ENCODE measurements around the gene C1orf159.

Gene C1orf159

DNA sequence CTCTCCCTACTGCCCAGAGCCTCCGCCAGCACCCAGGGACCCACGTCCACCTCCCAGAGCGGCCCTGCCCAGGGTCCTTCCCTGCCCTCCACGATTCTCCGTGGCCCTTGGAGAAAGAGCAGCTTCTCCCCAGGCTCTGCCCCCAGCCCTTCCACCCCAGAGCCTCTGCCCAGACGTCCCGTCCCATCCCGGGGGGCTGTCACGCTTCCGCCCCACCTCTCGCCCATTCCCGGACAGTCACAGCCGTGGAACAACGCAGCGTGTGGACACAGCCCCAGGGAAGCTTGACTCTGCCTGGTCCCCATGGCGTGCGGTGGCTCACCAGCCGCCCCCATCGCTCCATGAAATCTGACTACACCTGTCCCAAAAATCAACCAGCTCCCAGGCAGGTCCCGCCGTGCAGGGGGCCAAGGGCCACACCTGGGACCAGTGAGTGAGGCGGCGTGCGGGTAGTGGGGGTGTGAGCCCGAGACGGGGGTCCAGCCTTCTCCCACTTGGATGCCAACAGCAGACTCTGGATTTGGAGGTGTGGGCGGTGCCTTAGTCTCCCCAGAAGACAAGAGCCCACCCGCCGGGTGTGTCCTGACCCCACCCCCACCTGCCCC lies 45.3 kb upstream of the C1orf159 start:
- H3K27ac ChIP-seq (ENCODE audit: extremely low read depth, low read depth, low read length): no peak overlapping the region
- ChIA-PET CTCF (no interaction called here), POLR2A (no interaction called here)
- H3K4me3 ChIP-seq (ENCODE audit: low read depth, low read length): no peak overlapping the region
- H3K36me3 ChIP-seq (ENCODE audit: control insufficient read depth in 2 of 2, insufficient read depth in 1 of 2, low read length in 2 of 2): no peaks in the 10 kb centered on the region
- H3K9me3 ChIP-seq (ENCODE audit: control insufficient read depth, insufficient read depth, low read depth, low read length): no peaks in the 10 kb centered on the region
- H3K4me1 ChIP-seq (ENCODE audit: control insufficient read depth, insufficient read depth, low read length): peaks cover 6% of the 10 kb centered on the region; the same call in 1 of the 2 replicates
- no peak for TF ChIP-seq ZNF626 (tag by site-specific recombination; IDR thresholded peaks at IDR 0.05)
- no peak for TF ChIP-seq KLF7 (tag by site-specific recombination; IDR thresholded peaks at IDR 0.05; ENCODE audit: borderline replicate concordance)
- TF ChIP-seq, protein P1, sequence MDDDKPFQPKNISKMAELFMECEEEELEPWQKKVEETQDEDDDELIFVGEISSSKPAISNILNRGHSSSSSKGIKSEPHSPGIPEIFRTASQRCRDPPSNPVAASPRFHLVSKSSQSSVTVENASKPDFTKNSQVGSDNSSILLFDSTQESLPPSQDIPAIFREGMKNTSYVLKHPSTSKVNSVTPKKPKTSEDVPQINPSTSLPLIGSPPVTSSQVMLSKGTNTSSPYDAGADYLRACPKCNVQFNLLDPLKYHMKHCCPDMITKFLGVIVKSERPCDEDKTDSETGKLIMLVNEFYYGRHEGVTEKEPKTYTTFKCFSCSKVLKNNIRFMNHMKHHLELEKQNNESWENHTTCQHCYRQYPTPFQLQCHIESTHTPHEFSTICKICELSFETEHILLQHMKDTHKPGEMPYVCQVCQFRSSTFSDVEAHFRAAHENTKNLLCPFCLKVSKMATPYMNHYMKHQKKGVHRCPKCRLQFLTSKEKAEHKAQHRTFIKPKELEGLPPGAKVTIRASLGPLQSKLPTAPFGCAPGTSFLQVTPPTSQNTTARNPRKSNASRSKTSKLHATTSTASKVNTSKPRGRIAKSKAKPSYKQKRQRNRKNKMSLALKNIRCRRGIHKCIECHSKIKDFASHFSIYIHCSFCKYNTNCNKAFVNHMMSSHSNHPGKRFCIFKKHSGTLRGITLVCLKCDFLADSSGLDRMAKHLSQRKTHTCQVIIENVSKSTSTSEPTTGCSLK (tag by site-specific recombination; IDR thresholded peaks at IDR 0.05): no peak
- TF ChIP-seq ZFHX2 (tag by site-specific recombination; conservative IDR thresholded peaks at IDR 0.05): peak; percentile 28; the same call in 1 of the 2 replicates

DNA sequence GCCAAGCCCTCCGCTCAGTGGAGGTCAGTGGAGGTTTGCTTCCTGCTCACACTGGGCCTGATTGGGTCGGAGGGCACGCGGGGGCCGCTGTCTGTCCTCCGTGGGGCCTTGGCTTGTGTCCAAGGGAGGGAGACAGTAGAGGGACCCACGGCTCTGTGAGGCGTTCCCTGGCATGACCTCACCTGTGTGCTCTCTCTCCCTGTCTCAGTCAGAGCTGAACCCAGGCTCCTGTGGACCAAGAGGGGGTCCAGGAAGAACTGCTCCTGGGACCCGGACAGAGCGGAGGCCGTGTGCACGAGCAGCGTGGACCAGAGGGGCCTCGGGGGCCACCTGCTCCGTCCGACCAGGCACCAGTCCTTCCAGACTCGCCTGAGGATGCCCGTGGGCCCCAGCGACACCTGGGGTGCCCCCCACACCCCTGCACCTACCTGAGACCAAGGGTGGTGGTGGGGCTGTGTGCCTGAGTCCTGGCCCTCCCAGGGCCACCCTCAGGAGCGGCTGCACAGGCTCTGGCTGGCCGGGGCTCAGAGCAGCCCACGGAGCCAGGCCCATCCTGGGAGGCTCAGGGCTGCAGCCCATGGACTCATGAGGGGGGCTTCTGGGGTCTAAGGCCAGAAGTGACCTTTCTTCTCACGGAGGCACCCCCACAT lies 44.5 kb upstream of the C1orf159 start:
- H3K36me3 ChIP-seq (ENCODE audit: control insufficient read depth in 2 of 2, insufficient read depth in 1 of 2, low read length in 2 of 2): no peaks in the 10 kb centered on the region
- H3K27ac ChIP-seq (ENCODE audit: extremely low read depth, low read depth, low read length): no peak overlapping the region
- ChIA-PET CTCF (no interaction called here), POLR2A (no interaction called here)
- peaks cover 6% of the 10 kb centered on the region; the same call in 1 of the 2 replicates for H3K4me1 ChIP-seq (ENCODE audit: control insufficient read depth, insufficient read depth, low read length)
- TF ChIP-seq OVOL3 (tag by site-specific recombination; IDR thresholded peaks at IDR 0.05) (no peak), MEIS1 (CRISPR knock-in tag; IDR thresholded peaks at IDR 0.05; ENCODE audit: borderline replicate concordance) (no peak), ZBTB17 (tag by site-specific recombination; IDR thresholded peaks at IDR 0.05) (no peak)
- H3K4me3 ChIP-seq (ENCODE audit: low read depth, low read length): no peak overlapping the region
- no peaks in the 10 kb centered on the region for H3K9me3 ChIP-seq (ENCODE audit: control insufficient read depth, insufficient read depth, low read depth, low read length)

DNA sequence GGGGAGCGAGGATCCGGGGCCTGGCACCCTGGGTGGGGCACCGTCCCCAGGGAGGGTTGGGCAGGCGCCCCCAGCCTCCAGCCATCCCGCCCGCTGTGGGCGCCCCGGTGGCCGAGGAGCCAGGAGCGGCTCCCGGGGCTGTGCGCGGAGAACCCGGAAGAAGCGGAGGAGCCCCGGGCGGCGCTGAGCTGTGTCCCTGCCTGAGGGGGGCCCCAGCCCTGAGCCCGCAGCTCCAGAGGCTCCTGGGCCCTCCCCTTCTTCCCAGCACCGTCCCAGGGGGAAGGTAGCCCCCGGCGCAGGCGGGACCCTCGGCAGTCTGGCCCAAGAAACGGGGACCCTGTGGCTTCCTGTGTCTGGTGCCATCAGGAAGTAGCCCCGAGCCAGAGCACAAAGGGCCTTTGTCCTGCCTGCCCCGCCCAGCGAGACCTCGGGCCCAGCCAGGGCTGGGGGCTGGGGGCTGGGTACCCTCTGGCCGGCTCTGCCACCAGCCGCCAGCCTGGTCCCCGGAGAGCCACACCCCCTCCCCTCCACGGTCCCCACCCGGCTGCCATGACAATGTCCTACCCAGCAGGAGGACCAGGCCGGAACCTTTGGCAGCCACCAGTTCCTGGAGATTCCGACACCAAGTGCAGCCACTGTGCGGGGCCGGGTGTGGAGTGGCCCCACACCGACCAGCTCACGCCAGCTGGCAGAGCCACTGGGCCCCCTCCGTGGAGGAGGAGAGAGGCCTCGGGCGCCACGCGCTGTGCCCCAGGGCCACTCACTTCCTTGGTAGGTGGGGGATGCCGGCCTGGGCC lies 42.2 kb upstream of the C1orf159 start:
- Histone ChIP-seq H3K4me1 (ENCODE audit: control insufficient read depth, insufficient read depth, low read length) (peaks cover 6% of the 10 kb centered on the region; the same call in 1 of the 2 replicates), H3K9me3 (ENCODE audit: control insufficient read depth, insufficient read depth, low read depth, low read length) (no peaks in the 10 kb centered on the region), H3K36me3 (ENCODE audit: control insufficient read depth in 2 of 2, insufficient read depth in 1 of 2, low read length in 2 of 2) (no peaks in the 10 kb centered on the region), H3K4me3 (ENCODE audit: low read depth, low read length) (peak overlapping the region; percentile 15), H3K27ac (ENCODE audit: extremely low read depth, low read depth, low read length) (peak overlapping the region; percentile 84; the same call in 1 of the 2 replicates)
- TF ChIP-seq, protein P2, sequence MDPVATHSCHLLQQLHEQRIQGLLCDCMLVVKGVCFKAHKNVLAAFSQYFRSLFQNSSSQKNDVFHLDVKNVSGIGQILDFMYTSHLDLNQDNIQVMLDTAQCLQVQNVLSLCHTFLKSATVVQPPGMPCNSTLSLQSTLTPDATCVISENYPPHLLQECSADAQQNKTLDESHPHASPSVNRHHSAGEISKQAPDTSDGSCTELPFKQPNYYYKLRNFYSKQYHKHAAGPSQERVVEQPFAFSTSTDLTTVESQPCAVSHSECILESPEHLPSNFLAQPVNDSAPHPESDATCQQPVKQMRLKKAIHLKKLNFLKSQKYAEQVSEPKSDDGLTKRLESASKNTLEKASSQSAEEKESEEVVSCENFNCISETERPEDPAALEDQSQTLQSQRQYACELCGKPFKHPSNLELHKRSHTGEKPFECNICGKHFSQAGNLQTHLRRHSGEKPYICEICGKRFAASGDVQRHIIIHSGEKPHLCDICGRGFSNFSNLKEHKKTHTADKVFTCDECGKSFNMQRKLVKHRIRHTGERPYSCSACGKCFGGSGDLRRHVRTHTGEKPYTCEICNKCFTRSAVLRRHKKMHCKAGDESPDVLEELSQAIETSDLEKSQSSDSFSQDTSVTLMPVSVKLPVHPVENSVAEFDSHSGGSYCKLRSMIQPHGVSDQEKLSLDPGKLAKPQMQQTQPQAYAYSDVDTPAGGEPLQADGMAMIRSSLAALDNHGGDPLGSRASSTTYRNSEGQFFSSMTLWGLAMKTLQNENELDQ (tag by site-specific recombination; IDR thresholded peaks at IDR 0.05; ENCODE audit: low read depth): no peak
- no peak for TF ChIP-seq PRDM1 (tag by site-specific recombination; IDR thresholded peaks at IDR 0.05)
- no peak for TF ChIP-seq GFI1B (tag by site-specific recombination; IDR thresholded peaks at IDR 0.05)
- no peak for TF ChIP-seq ZNF677 (tag by site-specific recombination; IDR thresholded peaks at IDR 0.05)
- TF ChIP-seq IKZF3 (tag by site-specific recombination; IDR thresholded peaks at IDR 0.05): no peak
- TF ChIP-seq ZNF777 (tag by site-specific recombination; IDR thresholded peaks at IDR 0.05; ENCODE audit: borderline replicate concordance): no peak
- TF ChIP-seq KLF8 (tag by site-specific recombination; IDR thresholded peaks at IDR 0.05): no peak
- no peak for TF ChIP-seq ZBTB17 (tag by site-specific recombination; IDR thresholded peaks at IDR 0.05)
- TF ChIP-seq, protein P3, sequence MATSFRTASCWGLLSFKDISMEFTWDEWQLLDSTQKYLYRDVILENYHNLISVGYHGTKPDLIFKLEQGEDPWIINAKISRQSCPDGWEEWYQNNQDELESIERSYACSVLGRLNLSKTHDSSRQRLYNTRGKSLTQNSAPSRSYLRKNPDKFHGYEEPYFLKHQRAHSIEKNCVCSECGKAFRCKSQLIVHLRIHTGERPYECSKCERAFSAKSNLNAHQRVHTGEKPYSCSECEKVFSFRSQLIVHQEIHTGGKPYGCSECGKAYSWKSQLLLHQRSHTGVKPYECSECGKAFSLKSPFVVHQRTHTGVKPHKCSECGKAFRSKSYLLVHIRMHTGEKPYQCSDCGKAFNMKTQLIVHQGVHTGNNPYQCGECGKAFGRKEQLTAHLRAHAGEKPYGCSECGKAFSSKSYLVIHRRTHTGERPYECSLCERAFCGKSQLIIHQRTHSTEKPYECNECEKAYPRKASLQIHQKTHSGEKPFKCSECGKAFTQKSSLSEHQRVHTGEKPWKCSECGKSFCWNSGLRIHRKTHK (tag by site-specific recombination; IDR thresholded peaks at IDR 0.05): no peak
- no peak for TF ChIP-seq ZIC2 (tag by site-specific recombination; IDR thresholded peaks at IDR 0.05)
- TF ChIP-seq SETDB1 (IDR thresholded peaks at IDR 0.05; ENCODE audit: insufficient read length, low read length): no peak
- no peak for TF ChIP-seq SP3 (tag by site-specific recombination; IDR thresholded peaks at IDR 0.05)
- POLR2A ChIA-PET: no interaction called here
- CTCF ChIA-PET: interaction anchor here (1.3 kb wide), 1 partner anchor 134 kb away, joined by 3 read pairs; no protein-coding TSS in a partner anchor
